Esophagus muscularis mucosa (tissue), 4 donors: ENCODE results near the gene KAZN. TPM values are rescaled to one million over a fixed set of nuclear protein-coding genes. Genes with fewer than 3 reads are reported as not detected.

Experiments
- DNase-seq: peaks from one replicate; pipeline ENCODE4 v3.0.0-alpha.2; 2017; ENCODE audit errors: extremely low spot score
- H3K27ac ChIP-seq, 4 donors: fragments of 200-600 bp; sonication (generic); replicated peaks in 1 of 4; 1 replicate in 3 of 4; 2 replicates in 1 of 4; pipeline ENCODE4 v1.5.1; 2016 to 2019; ENCODE audit warnings: mild to moderate bottlenecking in 1 of 4
- H3K27me3 ChIP-seq, 4 donors: fragments of 200-600 bp; sonication (generic); one replicate each; pipeline versions ENCODE4 v1.5.1 to v1.6.0; 2016 to 2019
- H3K36me3 ChIP-seq, 4 donors: fragments of 200-600 bp; sonication (generic); one replicate each; pipeline ENCODE4 v1.5.1; 2016 to 2019
- H3K4me1 ChIP-seq, 4 donors: fragments of 200-600 bp; sonication (generic); one replicate each; pipeline ENCODE4 v1.5.1; 2016 to 2019
- H3K4me3 ChIP-seq, 4 donors: fragments of 200-600 bp; sonication (generic); 1 replicate in 2 of 4; 2 replicates in 2 of 4; pipeline ENCODE4 v1.5.1; 2016 to 2019; ENCODE audit warnings: mild to moderate bottlenecking in 4 of 4, moderate library complexity in 1 of 4
- H3K9me3 ChIP-seq, 4 donors: fragments of 200-600 bp; sonication (generic); 1 replicate in 3 of 4; 2 replicates in 1 of 4; pipeline ENCODE4 v1.5.1; 2016 to 2019
- CTCF ChIP-seq, 3 experiments: fragments of 200-600 bp in 2 of 3; fragments of 450-650 bp in 1 of 3; sonication (generic) in 2 of 3; IDR thresholded peaks; one replicate each; pipeline ENCODE4 v1.5.1; 2017 to 2019; ENCODE audit warnings: antibody characterized with exemption in 3 of 3, mild to moderate bottlenecking in 2 of 3, moderate library complexity in 1 of 3
- EP300 ChIP-seq: sonication (generic); formaldehyde crosslinking; IDR thresholded peaks from one replicate; pipeline ENCODE4 v1.6.1; 2017; ENCODE audit warnings: antibody characterized with exemption
- POLR2A ChIP-seq: fragments of 450-650 bp; IDR thresholded peaks from one replicate; pipeline ENCODE4 v1.6.1; 2017; ENCODE audit warnings: antibody characterized with exemption, moderate library complexity, mild to moderate bottlenecking, low read depth
- POLR2AphosphoS5 ChIP-seq, 2 donors: sonication (generic); formaldehyde crosslinking; IDR thresholded peaks; one replicate each; pipeline ENCODE4 v1.6.1; 2017; ENCODE audit warnings: antibody characterized with exemption in 2 of 2
- WGBS: methylation state at CpG from one replicate; pipeline ENCODE4 v1.1.5; 2018; 5-methylcytosine and 5-hydroxymethylcytosine counted together
- intact Hi-C: fragments of 100-400 bp; cut with DNase I; formaldehyde crosslinking; loops from one replicate; pipeline ENCODE4 v1.15.1; 2023
- total RNA-seq, 4 donors: library from RNA; depleted of rRNA; stranded (reverse); fragments of >200 nt; gene quantifications; one replicate each; pipeline versions ENCODE4 v1.1.0 to v1.2.1, GENCODE V29; 2016

The KAZN gene
- total RNA-seq, 4 donors from 2014 or later = 9.9 to 14.1 (median 11.9) TPM

DNA sequence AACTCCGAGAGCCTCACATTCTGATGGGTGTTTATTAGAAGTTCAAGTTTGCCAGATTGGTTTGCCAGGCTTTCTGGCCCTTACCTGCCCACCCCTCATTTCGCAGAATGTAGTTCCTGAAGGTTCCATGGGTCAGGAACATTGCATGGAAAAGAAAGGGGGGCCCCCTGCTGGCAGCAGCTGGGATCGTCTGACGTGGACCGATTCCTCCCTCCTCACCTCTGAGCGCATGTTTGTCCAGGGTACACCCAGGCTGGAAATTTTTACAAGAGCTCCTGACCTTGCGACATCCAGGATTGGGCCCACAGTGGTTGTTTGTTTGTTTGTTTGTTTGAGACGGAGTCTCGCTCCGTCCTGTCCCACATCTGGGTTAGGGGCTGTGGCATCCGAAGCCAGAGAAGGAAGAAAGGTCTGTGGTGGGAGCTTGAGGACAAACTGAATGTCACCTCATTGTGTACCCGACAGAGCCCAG is 429.1 kb downstream of the KAZN start:
- intact Hi-C loops = loop anchor here (2.0 to 5.0 kb wide), 2 partner anchors 103 to 425 kb away; no protein-coding TSS in a partner anchor
- TF ChIP-seq CTCF (IDR thresholded peaks at IDR 0.05) (peak; percentile 82 to 85 (median 83)), POLR2AphosphoS5 (IDR thresholded peaks at IDR 0.05) (no peak), POLR2A (no peak), EP300 (no peak)
- Histone ChIP-seq H3K9me3 (no peaks in the 10 kb centered on the region), H3K27me3 (no peaks in the 10 kb centered on the region), H3K4me1 (peaks cover 0 to 13% (median 7%) of the 10 kb centered on the region in 4 donors), H3K27ac (no peak overlapping the region), H3K36me3 (no peaks in the 10 kb centered on the region), H3K4me3 (no peak overlapping the region)
- no peak for DNase-seq
- 47% methylated on average over 12 of the region's 12 CpGs for WGBS

DNA sequence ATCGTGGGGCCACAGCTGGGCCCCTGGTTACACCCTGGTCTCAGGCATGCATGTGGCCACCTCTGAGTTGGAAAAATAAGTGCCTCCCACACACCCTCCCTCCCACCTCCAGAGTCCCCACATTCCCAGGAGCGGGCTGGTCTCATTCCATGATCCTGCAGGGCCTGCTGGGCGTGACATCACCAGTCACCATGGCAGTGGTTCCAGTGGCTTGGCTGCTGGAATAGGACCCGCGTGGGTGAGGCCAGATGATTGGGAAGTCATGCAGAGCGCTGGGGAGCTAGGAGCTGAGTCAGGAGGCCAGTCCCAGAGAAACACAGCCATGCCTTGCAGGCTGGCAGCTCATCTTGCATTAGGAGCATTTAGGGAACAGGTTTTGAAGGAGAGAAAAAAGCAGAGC is 429.6 kb downstream of the KAZN start:
- Histone ChIP-seq H3K36me3 (no peaks in the 10 kb centered on the region), H3K9me3 (no peaks in the 10 kb centered on the region), H3K27ac (no peak overlapping the region), H3K4me1 (peaks cover 0 to 9% (median 5%) of the 10 kb centered on the region in 4 donors), H3K27me3 (no peaks in the 10 kb centered on the region), H3K4me3 (no peak overlapping the region)
- 59% methylated on average over 6 of the region's 6 CpGs for WGBS
- no peak for TF ChIP-seq POLR2A
- no peak for TF ChIP-seq CTCF (IDR thresholded peaks at IDR 0.05)
- TF ChIP-seq POLR2AphosphoS5 (IDR thresholded peaks at IDR 0.05) = no peak
- no peak for TF ChIP-seq EP300
- DNase-seq = no peak
- intact Hi-C loops = loop anchor here (5.0 kb wide), 1 partner anchor 426 kb away; no protein-coding TSS in a partner anchor

DNA sequence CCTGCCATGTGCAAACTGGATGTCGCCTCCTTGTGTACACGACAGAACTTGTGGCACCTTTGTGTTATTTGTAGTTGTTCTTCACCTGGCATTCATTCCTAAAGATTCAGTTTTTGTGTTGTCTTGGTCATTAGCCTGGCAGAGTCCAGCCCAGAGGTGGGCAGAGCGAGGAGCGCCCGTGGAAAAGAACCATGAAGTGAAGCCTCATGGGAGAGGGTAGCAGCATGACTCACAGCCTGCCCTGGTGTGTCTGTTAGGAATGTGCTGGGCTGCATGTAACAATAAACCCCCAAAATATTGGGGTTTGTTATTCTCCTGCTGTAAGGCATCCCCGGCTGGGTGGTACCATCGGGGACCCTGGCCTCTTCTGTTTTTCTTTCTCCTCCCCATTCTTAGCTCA is 430.1 kb downstream of the KAZN start:
- Histone ChIP-seq H3K9me3 (no peaks in the 10 kb centered on the region), H3K27ac (no peak overlapping the region), H3K4me1 (peaks cover 0 to 9% (median 5%) of the 10 kb centered on the region in 4 donors), H3K4me3 (no peak overlapping the region), H3K27me3 (no peaks in the 10 kb centered on the region), H3K36me3 (no peaks in the 10 kb centered on the region)
- no peak for DNase-seq
- TF ChIP-seq CTCF (IDR thresholded peaks at IDR 0.05) (no peak), POLR2A (no peak), EP300 (no peak), POLR2AphosphoS5 (IDR thresholded peaks at IDR 0.05) (no peak)
- WGBS = 92% methylated on average over 7 of the region's 7 CpGs
- intact Hi-C loops = loop anchor here (5.0 kb wide), 1 partner anchor 426 kb away; no protein-coding TSS in a partner anchor

GRCh38 chr1:15029036-15029435 is 430.6 kb downstream of the KAZN start:
- TF ChIP-seq EP300 = no peak
- Histone ChIP-seq H3K4me3 (no peak overlapping the region), H3K9me3 (no peaks in the 10 kb centered on the region), H3K27me3 (no peaks in the 10 kb centered on the region), H3K4me1 (peaks cover 0 to 9% (median 5%) of the 10 kb centered on the region in 4 donors), H3K36me3 (no peaks in the 10 kb centered on the region), H3K27ac (no peak overlapping the region)
- 93% methylated on average over 4 of the region's 6 CpGs for WGBS
- DNase-seq = no peak
- intact Hi-C loops = loop anchor here (5.0 kb wide), 1 partner anchor 427 kb away; no protein-coding TSS in a partner anchor

- H3K4me3 ChIP-seq = no peak overlapping the region
- H3K36me3 ChIP-seq = peaks cover 0 to 2% (median under 1%) of the 10 kb centered on the region in 4 donors
- no peak for DNase-seq
- H3K9me3 ChIP-seq = no peaks in the 10 kb centered on the region
- intact Hi-C loops = loop anchor here (5.0 kb wide), 1 partner anchor 427 kb away; no protein-coding TSS in a partner anchor
- H3K27ac ChIP-seq = no peak overlapping the region
- H3K4me1 ChIP-seq = peaks cover 0 to 9% (median 5%) of the 10 kb centered on the region in 4 donors
- no peak for TF ChIP-seq CTCF (IDR thresholded peaks at IDR 0.05)
- TF ChIP-seq POLR2AphosphoS5 (IDR thresholded peaks at IDR 0.05) = no peak
- no peak for TF ChIP-seq POLR2A
- no peak for TF ChIP-seq EP300
- H3K27me3 ChIP-seq = no peaks in the 10 kb centered on the region
- WGBS = 87% methylated on average over 8 of the region's 8 CpGs
These were observed 431.3 kb downstream of the KAZN start for GRCh38 chr1:15029786-15030185.
